ENCODE measurements around the gene KLHL30. TPM values are rescaled to one million over a fixed set of nuclear protein-coding genes. Genes with fewer than 3 reads are reported as not detected.

KLHL30 gene
- polyA plus RNA-seq, 3 donors, result 0.24 to 0.60 (median 0.36) TPM

DNA sequence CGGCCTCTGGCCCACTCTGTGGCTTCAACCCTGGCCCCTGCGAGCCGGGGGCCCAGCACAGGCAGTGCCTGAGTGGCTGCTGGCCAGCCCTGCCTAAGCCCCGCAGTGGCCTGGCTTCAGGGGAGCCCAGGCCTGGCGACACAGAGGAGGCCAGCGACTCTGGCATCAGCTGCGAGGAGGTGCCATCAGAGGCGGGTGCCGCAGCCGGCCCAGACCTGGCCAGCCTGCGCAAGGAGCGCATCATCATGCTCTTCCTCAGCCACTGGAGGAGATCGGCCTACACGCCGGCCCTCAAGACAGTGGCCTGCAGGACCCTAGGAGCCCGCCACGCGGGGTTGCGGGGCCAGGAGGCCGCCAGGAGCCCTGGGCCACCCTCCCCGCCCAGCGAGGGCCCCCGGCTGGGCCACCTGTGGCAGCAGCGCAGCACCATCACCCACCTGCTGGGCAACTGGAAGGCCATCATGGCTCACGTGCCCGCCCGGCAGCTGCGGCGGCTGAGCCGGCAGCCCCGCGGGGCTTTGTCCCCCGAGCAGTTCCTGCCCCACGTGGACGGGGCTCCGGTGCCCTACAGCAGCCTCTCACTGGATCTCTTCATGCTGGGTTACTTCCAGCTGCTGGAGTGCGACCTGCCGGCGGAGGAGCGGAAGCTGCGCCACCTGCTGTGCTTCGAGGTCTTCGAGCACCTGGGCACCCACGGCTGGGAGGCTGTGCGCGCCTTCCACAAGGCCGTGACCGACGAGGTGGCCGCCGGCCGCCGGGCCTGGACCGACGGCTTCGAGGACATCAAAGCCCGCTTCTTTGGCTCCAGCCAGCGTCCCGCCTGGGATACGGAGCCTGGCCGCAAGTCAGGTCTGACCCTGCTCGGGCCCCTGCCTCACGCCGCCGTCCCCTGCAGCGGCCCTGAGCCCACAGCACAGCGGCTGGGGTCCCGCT, 7.5 kb upstream of the KLHL30 start:
- DNase-seq, result no peak

DNA sequence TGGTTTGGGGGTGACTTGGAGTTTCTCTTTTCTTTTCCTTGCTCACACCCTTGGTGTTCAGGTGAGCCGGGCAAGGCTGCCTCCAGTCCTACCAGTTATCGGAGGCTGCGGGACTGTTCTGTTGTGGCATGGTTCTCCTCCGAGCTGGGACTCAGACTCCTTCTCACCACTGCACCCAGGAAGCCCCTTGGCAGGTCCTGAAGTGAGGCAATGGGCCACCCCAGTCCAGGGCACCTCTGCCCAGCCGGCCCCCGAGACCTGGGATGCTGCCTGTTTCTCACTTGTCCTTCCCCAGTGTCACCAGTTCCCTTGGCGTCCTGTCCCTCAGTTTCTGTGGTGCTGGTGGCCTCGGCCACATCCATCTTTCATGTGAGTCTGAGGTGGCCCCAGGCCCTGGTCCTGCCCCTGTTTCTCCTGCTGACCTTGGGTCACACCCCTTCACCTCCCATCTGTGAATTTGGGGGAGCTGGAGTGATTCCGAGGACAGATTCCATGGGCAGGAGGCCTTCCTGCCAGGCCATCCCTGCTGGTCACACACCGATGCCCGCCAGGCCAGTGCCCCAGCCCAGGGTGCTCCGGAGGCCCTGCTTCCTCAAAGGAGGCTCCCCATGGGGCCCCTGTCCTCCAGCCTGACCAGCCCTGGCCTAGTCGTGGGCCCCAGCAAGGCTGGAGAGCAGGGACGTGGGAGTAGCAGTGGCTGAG, 6.6 kb upstream of the KLHL30 start:
- DNase-seq, result no peak

DNA sequence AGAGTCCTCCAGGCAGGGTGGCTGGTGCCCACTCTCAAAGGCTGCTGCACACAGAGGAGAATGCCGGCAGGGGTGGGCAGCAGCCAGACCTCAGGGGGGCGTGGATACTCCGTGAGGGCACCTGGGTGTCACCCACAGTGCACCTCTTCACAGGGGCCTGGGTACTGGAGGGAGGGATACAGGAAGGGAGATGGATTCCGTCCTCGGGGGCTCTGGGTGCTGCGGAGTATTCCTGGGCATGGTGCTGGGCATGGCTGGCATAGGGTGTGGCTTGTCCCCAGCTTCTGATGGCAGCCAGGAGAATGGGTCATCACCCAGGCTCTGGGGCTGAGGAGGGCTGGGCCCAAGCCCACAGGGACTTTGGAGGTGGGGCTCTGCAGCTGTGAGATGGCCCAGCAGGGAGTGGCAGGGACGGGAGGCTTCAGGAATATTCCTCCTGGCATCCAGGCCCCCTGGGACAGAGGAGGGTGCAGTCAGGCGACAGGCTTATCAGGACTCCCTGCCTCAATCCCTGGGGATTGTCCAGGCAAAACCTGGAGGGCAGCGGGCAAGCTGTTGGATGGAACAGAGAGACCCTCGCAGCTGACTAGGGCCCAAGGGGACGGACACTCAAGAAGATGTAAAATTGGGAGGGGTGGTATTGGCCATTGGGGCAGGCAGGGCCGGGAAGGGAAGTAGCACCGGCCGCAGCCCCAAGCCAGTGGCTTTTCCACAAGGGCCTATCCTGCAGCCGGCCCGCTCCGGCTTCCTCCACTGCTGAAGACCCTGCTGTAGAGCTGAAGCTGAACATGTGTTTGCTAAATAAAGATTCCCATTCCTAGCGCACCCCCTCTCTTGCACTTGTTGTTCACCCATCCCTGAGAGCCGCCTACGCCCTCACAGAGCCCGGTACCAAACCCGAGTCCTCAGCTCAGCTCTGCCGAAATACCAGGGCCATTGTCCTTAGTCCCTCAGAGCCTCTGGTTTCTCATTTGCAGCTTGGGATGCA, 5.7 kb upstream of the KLHL30 start:
- DNase-seq, result no peak

GRCh38 chr2:238133499-238134392, 4.7 kb upstream of the KLHL30 start:
- DNase-seq, result no peak

DNA sequence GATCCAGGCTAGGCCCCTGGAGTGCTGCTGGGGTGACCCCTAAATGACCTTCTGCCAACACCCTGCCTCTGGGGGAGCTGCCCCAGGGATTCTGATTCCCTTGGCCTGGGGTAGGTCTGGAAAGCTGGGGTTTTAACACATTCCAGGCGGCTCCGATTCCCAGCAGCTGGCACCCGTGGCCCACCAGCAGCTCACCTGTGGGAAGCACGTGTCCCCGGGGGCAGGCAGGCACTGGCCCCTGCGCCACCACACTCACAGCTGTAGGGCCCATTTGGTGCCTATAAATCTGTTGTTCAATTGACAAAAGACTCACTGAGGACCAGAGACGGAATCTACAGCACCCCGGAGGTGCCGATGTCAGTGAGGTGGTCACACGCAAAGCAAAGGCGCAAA, 4.1 kb upstream of the KLHL30 start:
- DNase-seq, result no peak

GRCh38 chr2:238135601-238136150, 2.8 kb upstream of the KLHL30 start:
- DNase-seq, result no peak

- no peak for DNase-seq
Measured at GRCh38 chr2:238136820-238137537, 1.5 kb upstream of the KLHL30 start.

DNA sequence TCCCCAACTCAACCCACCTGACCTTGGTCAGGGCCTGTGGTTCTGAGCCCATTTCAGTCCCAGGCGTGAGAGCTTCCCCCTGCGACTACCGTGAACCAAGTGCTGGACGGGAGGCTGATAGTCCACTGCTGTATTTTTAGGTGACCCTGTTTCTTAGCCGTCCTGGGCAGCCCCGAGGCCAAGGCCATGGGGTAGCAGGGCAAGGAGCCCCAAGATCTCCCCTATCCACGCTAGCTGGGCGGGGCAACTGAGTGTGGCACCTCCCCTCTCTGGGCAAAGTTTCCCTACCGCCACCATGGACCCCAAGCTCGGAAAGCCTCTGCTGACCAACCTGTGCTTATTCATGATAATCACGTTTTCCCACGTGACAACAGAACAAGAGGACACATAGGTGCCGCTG, 583 bp upstream of the KLHL30 start:
- no peak for DNase-seq

GRCh38 chr2:238139196-238140039, 950 bp downstream of the KLHL30 start:
- no peak for DNase-seq

DNA sequence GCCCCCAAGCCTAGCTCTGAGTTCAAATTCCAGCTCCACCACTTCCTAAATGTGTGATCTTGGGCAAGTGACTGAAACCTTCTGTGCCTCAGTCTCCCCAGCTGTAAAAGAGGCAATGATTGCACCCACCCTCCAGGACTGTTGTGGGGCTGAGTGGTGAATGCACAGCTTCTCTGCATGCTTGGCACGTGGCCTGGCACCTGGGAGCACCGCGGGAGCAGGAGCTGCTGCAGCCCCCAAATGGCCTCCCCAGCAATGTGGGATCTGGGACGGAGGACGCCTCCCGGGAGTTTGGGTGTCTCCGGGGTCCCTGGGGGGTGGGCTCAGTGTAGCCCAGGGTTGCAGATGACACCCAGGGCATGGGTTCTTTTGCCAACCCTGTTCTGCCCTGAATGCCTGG, 1.6 kb downstream of the KLHL30 start:
- DNase-seq, result no peak

DNA sequence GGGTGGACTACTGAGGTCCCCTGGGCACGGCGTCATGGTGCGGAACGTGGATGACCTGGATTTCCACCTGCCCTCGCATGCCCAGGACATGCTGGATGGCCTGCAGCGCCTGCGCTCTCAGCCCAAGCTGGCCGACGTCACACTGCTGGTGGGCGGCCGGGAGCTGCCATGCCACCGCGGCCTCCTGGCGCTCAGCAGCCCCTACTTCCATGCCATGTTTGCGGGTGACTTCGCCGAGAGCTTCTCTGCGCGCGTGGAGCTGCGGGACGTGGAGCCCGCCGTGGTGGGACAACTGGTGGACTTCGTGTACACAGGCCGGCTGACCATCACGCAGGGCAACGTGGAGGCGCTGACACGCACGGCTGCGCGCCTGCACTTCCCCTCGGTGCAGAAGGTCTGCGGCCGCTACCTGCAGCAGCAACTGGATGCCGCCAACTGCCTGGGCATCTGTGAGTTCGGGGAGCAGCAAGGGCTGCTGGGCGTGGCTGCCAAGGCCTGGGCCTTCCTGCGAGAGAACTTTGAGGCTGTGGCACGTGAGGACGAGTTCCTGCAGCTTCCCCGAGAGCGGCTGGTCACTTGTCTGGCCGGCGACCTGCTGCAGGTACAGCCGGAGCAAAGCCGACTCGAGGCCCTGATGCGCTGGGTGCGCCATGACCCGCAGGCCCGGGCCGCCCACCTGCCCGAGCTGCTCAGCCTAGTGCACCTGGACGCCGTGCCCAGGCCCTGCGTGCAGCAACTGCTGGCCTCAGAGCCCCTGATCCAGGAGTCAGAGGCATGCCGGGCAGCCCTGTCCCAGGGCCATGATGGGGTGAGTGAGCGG, 2.5 kb downstream of the KLHL30 start:
- no peak for DNase-seq

GRCh38 chr2:238141541-238142318, 3.3 kb downstream of the KLHL30 start:
- no peak for DNase-seq

- DNase-seq, result no peak
Measured at GRCh38 chr2:238142382-238143205, 4.1 kb downstream of the KLHL30 start.

DNA sequence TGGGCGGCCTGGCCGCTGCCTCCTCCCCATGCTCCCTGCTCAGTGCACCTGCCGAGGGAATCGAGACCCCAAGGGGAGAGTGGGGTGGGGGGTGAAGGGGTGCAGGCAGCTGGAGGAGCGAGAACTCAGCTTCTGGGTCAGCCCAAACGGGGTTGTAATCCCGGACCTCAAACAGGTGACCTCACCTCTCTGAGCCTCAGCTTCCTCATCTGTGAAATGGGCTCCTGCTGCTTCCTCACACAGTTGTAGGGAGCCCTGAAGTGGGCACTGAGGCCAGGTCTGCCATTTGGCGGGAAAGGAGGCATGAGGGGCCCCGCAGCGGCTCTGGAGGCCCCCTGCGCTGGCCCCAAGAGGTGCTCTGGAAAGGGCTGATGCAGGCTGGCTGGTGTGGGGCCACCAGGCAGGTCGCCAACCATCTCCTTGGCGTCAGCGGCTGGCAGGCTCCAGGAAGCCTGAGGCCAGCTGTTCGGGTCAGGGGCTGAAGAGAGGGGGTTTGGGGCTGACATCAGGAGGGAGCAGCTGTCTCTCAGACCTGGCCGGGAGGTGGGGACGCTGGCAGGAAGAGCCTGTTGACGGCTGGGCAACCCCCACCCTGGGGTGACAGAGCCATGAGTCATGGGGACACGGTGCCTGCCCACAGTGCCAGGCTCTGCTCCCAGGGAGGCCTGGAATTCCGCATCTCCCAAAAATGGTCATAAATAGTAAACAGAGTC, 4.9 kb downstream of the KLHL30 start:
- DNase-seq, result no peak

GRCh38 chr2:238144262-238144661, 5.8 kb downstream of the KLHL30 start:
- no peak for DNase-seq

- DNase-seq, result no peak
Measured at GRCh38 chr2:238145046-238145445, 6.6 kb downstream of the KLHL30 start.

Measured in renal pelvis (tissue), 4 donors.